Sigmoid colon (tissue), 7 donors: ENCODE results near the gene TRMU. TPM values are rescaled to one million over a fixed set of nuclear protein-coding genes. Genes with fewer than 3 reads are reported as not detected.

Source experiments
- DNase-seq: peaks from one replicate; pipeline ENCODE4 v3.0.0-alpha.2; 2019
- H3K27ac ChIP-seq, 4 donors: fragments of 200-600 bp; sonication (generic); one replicate each; pipeline ENCODE4 v1.5.1; 2016 to 2019; ENCODE audit warnings: mild to moderate bottlenecking in 1 of 4
- H3K27me3 ChIP-seq, 3 donors: fragments of 200-600 bp; sonication (generic); one replicate each; pipeline ENCODE4 v1.5.1; 2019; ENCODE audit warnings: mild to moderate bottlenecking in 1 of 3
- H3K36me3 ChIP-seq, 4 donors: fragments of 200-600 bp; sonication (generic); one replicate each; pipeline ENCODE4 v1.5.1; 2016 to 2019
- H3K4me1 ChIP-seq, 4 donors: fragments of 200-600 bp; sonication (generic); one replicate each; pipeline ENCODE4 v1.5.1; 2017 to 2019
- H3K4me3 ChIP-seq, 4 donors: fragments of 200-600 bp; sonication (generic); one replicate each; pipeline ENCODE4 v1.5.1; 2017 to 2019; ENCODE audit warnings: mild to moderate bottlenecking in 2 of 4, moderate library complexity in 1 of 4
- H3K9me3 ChIP-seq, 4 donors: fragments of 200-600 bp in 3 of 4; sonication (generic) in 3 of 4; one replicate each; pipeline versions ENCODE4 v1.5.1 to v1.6.1; 2013 to 2019
- CTCF ChIP-seq, 4 experiments: fragments of 450-650 bp in 3 of 4; fragments of 200-600 bp in 1 of 4; IDR thresholded peaks; one replicate each; pipeline ENCODE4 v1.5.1; 2016 to 2019; ENCODE audit warnings: antibody characterized with exemption in 4 of 4, mild to moderate bottlenecking in 3 of 4, moderate library complexity in 2 of 4
- EP300 ChIP-seq, 4 donors: sonication (generic); formaldehyde crosslinking; IDR thresholded peaks; one replicate each; pipeline ENCODE4 v1.6.1; 2017; ENCODE audit warnings: antibody characterized with exemption in 4 of 4
- POLR2A ChIP-seq, 2 donors: fragments of 450-650 bp; IDR thresholded peaks; one replicate each; pipeline ENCODE4 v1.6.1; 2016; ENCODE audit warnings: antibody characterized with exemption in 2 of 2, mild to moderate bottlenecking in 2 of 2, moderate library complexity in 2 of 2
- POLR2AphosphoS5 ChIP-seq, 4 donors: sonication (generic); formaldehyde crosslinking; IDR thresholded peaks; one replicate each; pipeline ENCODE4 v1.6.1; 2017; ENCODE audit warnings: antibody characterized with exemption in 4 of 4
- WGBS, 2 donors: extraction: QIAGEN DNeasy Blood & Tissue Kit; methylation state at CpG; one replicate each; pipeline ENCODE4 v1.1.7; 2013; 5-methylcytosine and 5-hydroxymethylcytosine counted together
- intact Hi-C: fragments of 100-400 bp; cut with DNase I; formaldehyde crosslinking; loops from one replicate; pipeline ENCODE4 v1.15.1; 2023
- polyA plus RNA-seq, 3 donors: library from polyadenylated mRNA; stranded (reverse); fragments of 200-250 nt; gene quantifications; one replicate each; pipeline ENCODE4 v1.2.3, GENCODE V29; 2013
- total RNA-seq, 4 donors: library from RNA; depleted of rRNA; stranded (reverse); fragments of >200 nt; gene quantifications; one replicate each; pipeline ENCODE4 v1.1.0, GENCODE V29; 2016
- donor health status: healthy with polysubstance abuse.
- donor health status: Bipolar disorder and iron deficiency.
- donor health status: healthy.

TRMU gene
- total and polyA plus RNA-seq, 7 donors, result 12.5 to 38.7 (median 21.9) TPM

- 54 to 78% methylated on average over 22 of the region's 22 CpGs for WGBS, 2 donors
- no peak for TF ChIP-seq POLR2A (IDR thresholded peaks at IDR 0.05)
- TF ChIP-seq EP300 (IDR thresholded peaks at IDR 0.05), result no peak
- TF ChIP-seq CTCF (IDR thresholded peaks at IDR 0.05), result no peak
- no peak for TF ChIP-seq POLR2AphosphoS5 (IDR thresholded peaks at IDR 0.05)
- H3K27me3 ChIP-seq, result no peaks in the 10 kb centered on the region
- no peak for DNase-seq
- intact Hi-C loops, result no loop called here
- H3K4me3 ChIP-seq, result no peak overlapping the region
- no peaks in the 10 kb centered on the region for H3K4me1 ChIP-seq
- no peaks in the 10 kb centered on the region for H3K9me3 ChIP-seq
- H3K36me3 ChIP-seq, result no peaks in the 10 kb centered on the region
- no peak overlapping the region for H3K27ac ChIP-seq
These were observed 43.0 kb downstream of the TRMU start for GRCh38 chr22:46378426-46379065.

- no peak for DNase-seq
- WGBS, 2 donors, result 21 to 73% methylated on average over 29 of the region's 29 CpGs
- no peak overlapping the region for H3K27ac ChIP-seq
- H3K4me1 ChIP-seq, result no peaks in the 10 kb centered on the region
- H3K4me3 ChIP-seq, result no peak overlapping the region
- no peaks in the 10 kb centered on the region for H3K9me3 ChIP-seq
- TF ChIP-seq POLR2AphosphoS5 (IDR thresholded peaks at IDR 0.05), result no peak
- TF ChIP-seq POLR2A (IDR thresholded peaks at IDR 0.05), result no peak
- TF ChIP-seq EP300 (IDR thresholded peaks at IDR 0.05), result no peak
- TF ChIP-seq CTCF (IDR thresholded peaks at IDR 0.05), result no peak
- H3K36me3 ChIP-seq, result no peaks in the 10 kb centered on the region
- no peaks in the 10 kb centered on the region for H3K27me3 ChIP-seq
- intact Hi-C loops, result no loop called here
These were observed 43.8 kb downstream of the TRMU start for GRCh38 chr22:46379066-46379930.

GRCh38 chr22:46380069-46380468, 44.6 kb downstream of the TRMU start:
- TF ChIP-seq EP300 (IDR thresholded peaks at IDR 0.05) (no peak), POLR2A (IDR thresholded peaks at IDR 0.05) (no peak), POLR2AphosphoS5 (IDR thresholded peaks at IDR 0.05) (no peak), CTCF (IDR thresholded peaks at IDR 0.05) (no peak)
- Histone ChIP-seq H3K36me3 (no peaks in the 10 kb centered on the region), H3K4me1 (no peaks in the 10 kb centered on the region), H3K4me3 (no peak overlapping the region), H3K27me3 (no peaks in the 10 kb centered on the region), H3K27ac (no peak overlapping the region), H3K9me3 (no peaks in the 10 kb centered on the region)
- no peak for DNase-seq
- 77 to 85% methylated on average over 19 of the region's 19 CpGs for WGBS, 2 donors
- intact Hi-C loops, result no loop called here

- WGBS, 2 donors, result 88 to 92% methylated on average over 17 of the region's 17 CpGs
These were observed 45.1 kb downstream of the TRMU start for GRCh38 chr22:46380581-46380980.

More at GRCh38 chr22:46380581-46380980, 45.1 kb downstream of the TRMU start:
- Histone ChIP-seq H3K4me1 (no peaks in the 10 kb centered on the region), H3K9me3 (no peaks in the 10 kb centered on the region), H3K27ac (no peak overlapping the region), H3K4me3 (no peak overlapping the region), H3K27me3 (no peaks in the 10 kb centered on the region), H3K36me3 (no peaks in the 10 kb centered on the region)
- intact Hi-C loops, result no loop called here
- DNase-seq, result no peak
- TF ChIP-seq EP300 (IDR thresholded peaks at IDR 0.05), result no peak
- no peak for TF ChIP-seq POLR2A (IDR thresholded peaks at IDR 0.05)
- TF ChIP-seq POLR2AphosphoS5 (IDR thresholded peaks at IDR 0.05), result no peak
- TF ChIP-seq CTCF (IDR thresholded peaks at IDR 0.05), result no peak
